H1 (cell line): ENCODE data around the gene IMP3.

ENCODE experiments used
- EP300 ChIP-seq, 2 experiments: IDR thresholded peaks; 1 replicate in 1 of 2; 2 replicates in 1 of 2; pipeline ENCODE4 v1.6.1; 2011 to 2012; ENCODE audit warnings: low read depth in 2 of 2, low read length in 2 of 2, mild to moderate bottlenecking in 2 of 2, borderline replicate concordance in 1 of 2, inconsistent platforms in 1 of 2, moderate library complexity in 1 of 2
- EZH2 ChIP-seq: fragments of 200-600 bp; sonication (generic); IDR thresholded peaks from 2 replicates; pipeline ENCODE4 v1.7.1; 2012; ENCODE audit warnings: low read depth, mild to moderate bottlenecking, moderate library complexity, low read length, inconsistent platforms; ENCODE audit not compliant: severe bottlenecking
- HDAC2 ChIP-seq, 2 experiments: fragments of 300-600 bp in 1 of 2; sonication (generic) in 1 of 2; IDR thresholded peaks; 2 replicates each; pipeline ENCODE4 v1.6.1; 2011 to 2012; ENCODE audit warnings: low read depth in 2 of 2, low read length in 2 of 2, mild to moderate bottlenecking in 2 of 2, moderate library complexity in 2 of 2, borderline replicate concordance in 1 of 2, inconsistent platforms in 1 of 2
- MAFK ChIP-seq: IDR thresholded peaks from 2 replicates; pipeline ENCODE4 v1.6.1; 2012; ENCODE audit warnings: low read depth, mild to moderate bottlenecking, improper control_type of control experiment, low read length
- POLR2AphosphoS5 ChIP-seq: IDR thresholded peaks from 2 replicates; pipeline ENCODE4 v1.6.1; 2011; ENCODE audit warnings: low read depth, low read length
- RAD21 ChIP-seq, 2 experiments: IDR thresholded peaks in 1 of 2; conservative IDR thresholded peaks in 1 of 2; 2 replicates each; pipeline ENCODE4 v1.6.1; 2011; ENCODE audit warnings: low read depth in 2 of 2, low read length in 2 of 2, improper control_type of control experiment in 1 of 2, inconsistent platforms in 1 of 2, mild to moderate bottlenecking in 1 of 2, moderate library complexity in 1 of 2
- RFX5 ChIP-seq: IDR thresholded peaks from 2 replicates; pipeline ENCODE4 v1.6.1; 2011; ENCODE audit warnings: low read depth, low read length, improper control_type of control experiment, borderline replicate concordance
- RXRA ChIP-seq: IDR thresholded peaks from 2 replicates; pipeline ENCODE4 v1.6.1; 2011; ENCODE audit warnings: low read depth, mild to moderate bottlenecking, low read length, moderate library complexity; ENCODE audit not compliant: insufficient read depth
- YY1 ChIP-seq: IDR thresholded peaks from 2 replicates; pipeline ENCODE4 v1.6.1; 2011; ENCODE audit warnings: low read depth, mild to moderate bottlenecking, low read length
- TF ChIP-seq, protein P1 (sequence below), 3 experiments: IDR thresholded peaks; 1 replicate in 2 of 3; 2 replicates in 1 of 3; pipeline versions ENCODE4 v1.5.1 to v1.6.1; 2011; ENCODE audit warnings: low read length in 3 of 3, mild to moderate bottlenecking in 3 of 3, inconsistent platforms in 2 of 3, low read depth in 1 of 3, moderate library complexity in 1 of 3; ENCODE audit not compliant: insufficient read depth in 1 of 3; ENCODE audit errors: control extremely low read depth in 1 of 3
- TF ChIP-seq, protein P2 (sequence below): IDR thresholded peaks from 2 replicates; pipeline ENCODE4 v1.6.1; 2012; ENCODE audit warnings: low read length, inconsistent platforms
- TF ChIP-seq, protein P3 (sequence below): IDR thresholded peaks from 2 replicates; pipeline ENCODE4 v1.6.1; 2011; ENCODE audit warnings: low read length, improper control_type of control experiment

DNA sequence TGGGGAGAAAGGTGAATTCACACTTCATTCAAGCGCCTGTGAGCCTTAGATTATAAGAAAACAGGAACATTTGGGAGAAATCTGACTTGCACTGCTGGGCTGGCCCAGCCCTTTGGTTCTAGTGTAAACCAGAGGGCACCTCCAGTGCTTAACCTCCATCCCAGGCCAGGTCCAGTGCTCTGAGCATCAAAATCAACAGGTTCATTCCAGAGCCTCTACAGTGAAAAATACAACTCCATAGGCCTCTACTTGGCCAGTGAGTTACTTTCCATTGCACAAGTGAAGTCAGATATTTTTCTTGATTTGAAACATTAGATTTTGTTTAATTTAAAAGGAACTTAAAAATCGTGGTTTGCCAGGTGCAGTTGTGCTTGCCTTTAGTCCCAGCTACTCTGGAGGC, 17.5 kb downstream of the IMP3 start:
- TF ChIP-seq RFX5, result no peak
- TF ChIP-seq RXRA, result no peak
- TF ChIP-seq YY1, result no peak
- TF ChIP-seq POLR2AphosphoS5, result no peak
- TF ChIP-seq, protein P1, sequence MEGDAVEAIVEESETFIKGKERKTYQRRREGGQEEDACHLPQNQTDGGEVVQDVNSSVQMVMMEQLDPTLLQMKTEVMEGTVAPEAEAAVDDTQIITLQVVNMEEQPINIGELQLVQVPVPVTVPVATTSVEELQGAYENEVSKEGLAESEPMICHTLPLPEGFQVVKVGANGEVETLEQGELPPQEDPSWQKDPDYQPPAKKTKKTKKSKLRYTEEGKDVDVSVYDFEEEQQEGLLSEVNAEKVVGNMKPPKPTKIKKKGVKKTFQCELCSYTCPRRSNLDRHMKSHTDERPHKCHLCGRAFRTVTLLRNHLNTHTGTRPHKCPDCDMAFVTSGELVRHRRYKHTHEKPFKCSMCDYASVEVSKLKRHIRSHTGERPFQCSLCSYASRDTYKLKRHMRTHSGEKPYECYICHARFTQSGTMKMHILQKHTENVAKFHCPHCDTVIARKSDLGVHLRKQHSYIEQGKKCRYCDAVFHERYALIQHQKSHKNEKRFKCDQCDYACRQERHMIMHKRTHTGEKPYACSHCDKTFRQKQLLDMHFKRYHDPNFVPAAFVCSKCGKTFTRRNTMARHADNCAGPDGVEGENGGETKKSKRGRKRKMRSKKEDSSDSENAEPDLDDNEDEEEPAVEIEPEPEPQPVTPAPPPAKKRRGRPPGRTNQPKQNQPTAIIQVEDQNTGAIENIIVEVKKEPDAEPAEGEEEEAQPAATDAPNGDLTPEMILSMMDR (IDR thresholded peaks at IDR 0.05; ENCODE audit: control extremely low read depth in 1 of 3, insufficient read depth in 1 of 3, low read depth in 1 of 3, low read length in 3 of 3), result no peak
- TF ChIP-seq EP300 (IDR thresholded peaks at IDR 0.05; ENCODE audit: borderline replicate concordance in 1 of 2, low read depth in 2 of 2, low read length in 2 of 2), result no peak
- TF ChIP-seq, protein P2, sequence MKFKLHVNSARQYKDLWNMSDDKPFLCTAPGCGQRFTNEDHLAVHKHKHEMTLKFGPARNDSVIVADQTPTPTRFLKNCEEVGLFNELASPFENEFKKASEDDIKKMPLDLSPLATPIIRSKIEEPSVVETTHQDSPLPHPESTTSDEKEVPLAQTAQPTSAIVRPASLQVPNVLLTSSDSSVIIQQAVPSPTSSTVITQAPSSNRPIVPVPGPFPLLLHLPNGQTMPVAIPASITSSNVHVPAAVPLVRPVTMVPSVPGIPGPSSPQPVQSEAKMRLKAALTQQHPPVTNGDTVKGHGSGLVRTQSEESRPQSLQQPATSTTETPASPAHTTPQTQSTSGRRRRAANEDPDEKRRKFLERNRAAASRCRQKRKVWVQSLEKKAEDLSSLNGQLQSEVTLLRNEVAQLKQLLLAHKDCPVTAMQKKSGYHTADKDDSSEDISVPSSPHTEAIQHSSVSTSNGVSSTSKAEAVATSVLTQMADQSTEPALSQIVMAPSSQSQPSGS, result no peak
- TF ChIP-seq RAD21 (IDR thresholded peaks at IDR 0.05 in 1 of 2, conservative IDR thresholded peaks at IDR 0.05 in 1 of 2; ENCODE audit: low read depth in 2 of 2, low read length in 2 of 2), result no peak
- TF ChIP-seq MAFK, result no peak
- TF ChIP-seq HDAC2 (IDR thresholded peaks at IDR 0.05; ENCODE audit: borderline replicate concordance in 1 of 2, low read depth in 2 of 2, low read length in 2 of 2), result no peak
- TF ChIP-seq, protein P3, sequence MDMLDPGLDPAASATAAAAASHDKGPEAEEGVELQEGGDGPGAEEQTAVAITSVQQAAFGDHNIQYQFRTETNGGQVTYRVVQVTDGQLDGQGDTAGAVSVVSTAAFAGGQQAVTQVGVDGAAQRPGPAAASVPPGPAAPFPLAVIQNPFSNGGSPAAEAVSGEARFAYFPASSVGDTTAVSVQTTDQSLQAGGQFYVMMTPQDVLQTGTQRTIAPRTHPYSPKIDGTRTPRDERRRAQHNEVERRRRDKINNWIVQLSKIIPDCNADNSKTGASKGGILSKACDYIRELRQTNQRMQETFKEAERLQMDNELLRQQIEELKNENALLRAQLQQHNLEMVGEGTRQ, result no peak
- no peak for TF ChIP-seq EZH2
